Endodermal cell (in vitro differentiated cells): ENCODE data around the gene ZNF804A. TPM values are rescaled to one million over a fixed set of nuclear protein-coding genes. Genes with fewer than 3 reads are reported as not detected.

Source experiments
- DNase-seq: peaks from one replicate; pipeline ENCODE4 v3.0.0-alpha.2; 2017
- H3K27ac ChIP-seq: 2 replicates; pipeline ENCODE4 v1.5.1; 2013; ENCODE audit warnings: mild to moderate bottlenecking, low read depth, low read length, moderate library complexity
- H3K27me3 ChIP-seq: 2 replicates; pipeline ENCODE4 v1.6.1; 2013; ENCODE audit warnings: mild to moderate bottlenecking, low read length, moderate library complexity; ENCODE audit not compliant: insufficient read depth, control insufficient read depth, poor library complexity, severe bottlenecking
- H3K36me3 ChIP-seq: 2 replicates; pipeline ENCODE4 v1.7.0; 2013; ENCODE audit warnings: mild to moderate bottlenecking, low read length, moderate library complexity; ENCODE audit not compliant: control insufficient read depth, insufficient read depth
- H3K4me1 ChIP-seq: one replicate; pipeline ENCODE4 v1.7.0; 2013; ENCODE audit warnings: low read length; ENCODE audit not compliant: control insufficient read depth, insufficient read depth
- H3K4me3 ChIP-seq: 2 replicates; pipeline ENCODE4 v1.5.1; 2013; ENCODE audit warnings: mild to moderate bottlenecking, low read length, moderate library complexity
- H3K9ac ChIP-seq: 2 replicates; pipeline ENCODE4 v1.6.1; 2013; ENCODE audit warnings: mild to moderate bottlenecking, low read length, moderate library complexity; ENCODE audit not compliant: poor library complexity, severe bottlenecking; ENCODE audit errors: extremely low read depth
- H3K9me3 ChIP-seq: 2 replicates; pipeline ENCODE4 v1.6.1; 2013; ENCODE audit warnings: mild to moderate bottlenecking, low read length, moderate library complexity; ENCODE audit not compliant: control insufficient read depth
- H3K27ac Mint-ChIP-seq: 2 replicates; pipeline ENCODE4 v1.8.0; 2020; ENCODE audit warnings: mixed read lengths
- H3K27me3 Mint-ChIP-seq: 2 replicates; pipeline ENCODE4 v1.8.0; 2021; ENCODE audit warnings: mild to moderate bottlenecking, mixed read lengths; ENCODE audit not compliant: insufficient read depth
- H3K36me3 Mint-ChIP-seq: 2 replicates; pipeline ENCODE4 v1.8.0; 2020; ENCODE audit warnings: low read depth, mixed read lengths
- H3K4me1 Mint-ChIP-seq: 2 replicates; pipeline ENCODE4 v1.8.0; 2020; ENCODE audit warnings: mixed read lengths
- H3K4me3 Mint-ChIP-seq: 2 replicates; pipeline ENCODE4 v1.8.0; 2020; ENCODE audit warnings: mild to moderate bottlenecking, moderate library complexity, mixed read lengths
- H3K9me3 Mint-ChIP-seq: 2 replicates; pipeline ENCODE4 v1.8.0; 2020; ENCODE audit warnings: mild to moderate bottlenecking, mixed read lengths
- CTCF ChIP-seq: fragments of 200-600 bp; sonication (generic); conservative IDR thresholded peaks from 2 replicates; pipeline ENCODE4 v1.5.0; 2021; ENCODE audit warnings: antibody characterized with exemption, mild to moderate bottlenecking
- WGBS, 2 experiments: methylation state at CpG; one replicate each; pipeline versions ENCODE4 v1.1.5 to v1.1.7; 2013; ENCODE audit warnings: missing lambda C conversion rate in 2 of 2, mixed read lengths in 1 of 2; ENCODE audit not compliant: insufficient coverage in 1 of 2, insufficient read length in 1 of 2; 5-methylcytosine and 5-hydroxymethylcytosine counted together
- total RNA-seq, 2 donors: library from RNA; stranded (reverse); fragmentation: NEBNext Ultra II Directional in 1 of 2; extraction: Animal tissue kit (Norgen Biotek cat#: 25700) in 1 of 2; gene quantifications; 2 replicates in 1 of 2; 3 replicates in 1 of 2; pipeline ENCODE4 v1.2.1, GENCODE V29; 2021

ZNF804A gene
- total RNA-seq, 2 donors from 2014 or later, result 0.15 TPM; not detected in 1

- H3K9ac ChIP-seq, result no peak overlapping the region
- H3K4me3 ChIP-seq, result no peak overlapping the region
- Mint-ChIP-seq H3K27me3 (no peaks in the 10 kb centered on the region), H3K27ac (no peak overlapping the region), H3K36me3 (peaks cover 3% of the 10 kb centered on the region), H3K9me3 (peaks cover 21% of the 10 kb centered on the region), H3K4me3 (no peak overlapping the region), H3K4me1 (no peaks in the 10 kb centered on the region)
- no peak overlapping the region for H3K27ac ChIP-seq
- H3K27me3 ChIP-seq, result no peaks in the 10 kb centered on the region
- H3K4me1 ChIP-seq, result no peaks in the 10 kb centered on the region
- TF ChIP-seq CTCF, result no peak
- no peak for DNase-seq
- H3K9me3 ChIP-seq, result no peaks in the 10 kb centered on the region
- WGBS, 2 experiments, result 89 to 91% methylated on average over 1 to 2 of the region's 2 CpGs
- no peaks in the 10 kb centered on the region for H3K36me3 ChIP-seq
Observed at GRCh38 chr2:184646177-184646576, 47.8 kb downstream of the ZNF804A start.

DNA sequence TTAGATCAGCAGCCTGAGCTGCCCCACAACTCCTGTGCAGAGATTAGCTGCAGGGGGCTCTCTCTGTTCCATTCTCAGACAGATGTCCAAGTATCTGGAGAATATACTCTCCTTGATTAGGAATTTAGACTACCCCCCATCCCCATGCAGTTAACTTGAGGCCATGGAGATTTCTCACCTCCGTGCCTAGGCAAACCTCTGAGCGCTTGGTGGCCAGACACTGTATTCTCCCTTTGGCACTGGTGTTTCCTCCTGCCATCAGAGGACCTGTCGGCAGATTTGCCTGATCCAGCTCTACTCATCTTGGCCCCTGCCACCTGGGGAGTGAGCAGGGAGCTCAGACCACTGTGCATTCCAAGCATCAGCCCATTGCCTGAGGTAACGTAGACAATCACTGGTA is 48.3 kb downstream of the ZNF804A start:
- Histone ChIP-seq H3K4me1 (no peaks in the 10 kb centered on the region), H3K27ac (no peak overlapping the region), H3K9me3 (no peaks in the 10 kb centered on the region), H3K36me3 (no peaks in the 10 kb centered on the region), H3K9ac (no peak overlapping the region), H3K4me3 (no peak overlapping the region), H3K27me3 (no peaks in the 10 kb centered on the region)
- no peak for TF ChIP-seq CTCF
- no peak for DNase-seq
- Mint-ChIP-seq H3K4me3 (no peak overlapping the region), H3K27me3 (no peaks in the 10 kb centered on the region), H3K27ac (no peak overlapping the region), H3K9me3 (peaks cover 21% of the 10 kb centered on the region), H3K36me3 (peaks cover 3% of the 10 kb centered on the region), H3K4me1 (no peaks in the 10 kb centered on the region)
- 95% methylated on average over 4 of the region's 4 CpGs; no CpG with 5 or more reads in 1 of the 2 experiments for WGBS, 2 experiments

GRCh38 chr2:184654945-184655344 is 56.6 kb downstream of the ZNF804A start:
- Histone ChIP-seq H3K27me3 (no peaks in the 10 kb centered on the region), H3K36me3 (no peaks in the 10 kb centered on the region), H3K9me3 (no peaks in the 10 kb centered on the region), H3K4me1 (no peaks in the 10 kb centered on the region), H3K27ac (no peak overlapping the region), H3K4me3 (no peak overlapping the region), H3K9ac (no peak overlapping the region)
- Mint-ChIP-seq H3K4me1 (no peaks in the 10 kb centered on the region), H3K4me3 (no peak overlapping the region), H3K9me3 (peaks cover 6% of the 10 kb centered on the region), H3K27ac (no peak overlapping the region), H3K36me3 (no peaks in the 10 kb centered on the region), H3K27me3 (no peaks in the 10 kb centered on the region)
- WGBS, 2 experiments, result 81% methylated on average over 2 of the region's 2 CpGs; no CpG with 5 or more reads in 1 of the 2 experiments
- TF ChIP-seq CTCF, result no peak
- no peak for DNase-seq
